Lung (tissue), 12 donors: Measurements from ENCODE around the gene CAP2. TPM values are rescaled to one million over a fixed set of nuclear protein-coding genes. Genes with fewer than 3 reads are reported as not detected.
A peak's percentile ranks its signal among the peaks of the same experiment; 100 is the strongest.
"Not testable (repeated sequence)": the region's sequence is repeated elsewhere in the genome, so short reads cannot be mapped to it uniquely, and the experiment has no call there.

Experiments used
- ATAC-seq: fragments of 200-7000 bp; cut with Tn5 transposase; one replicate; pipeline ENCODE4 v1.9.1; 2020; ENCODE audit warnings: moderate number of reproducible peaks; ENCODE audit not compliant: insufficient read depth, low FRiP score
- DNase-seq, 3 donors: peaks; one replicate each; pipeline ENCODE4 v3.0.0-alpha.2; 2013 to 2017
- H3K27ac ChIP-seq, 2 donors: one replicate each; pipeline ENCODE4 v1.5.1; 2013; ENCODE audit warnings: mild to moderate bottlenecking in 2 of 2, moderate library complexity in 2 of 2, control low read depth in 1 of 2, inconsistent platforms in 1 of 2, low read depth in 1 of 2, low read length in 1 of 2
- H3K27me3 ChIP-seq, 3 donors: one replicate each; pipeline ENCODE4 v1.5.1; 2013; ENCODE audit warnings: low read length in 2 of 3; ENCODE audit not compliant: control insufficient read depth in 3 of 3, insufficient read depth in 3 of 3
- H3K36me3 ChIP-seq, 4 donors: one replicate each; pipeline ENCODE4 v1.5.1; 2013; ENCODE audit warnings: low read length in 4 of 4, mild to moderate bottlenecking in 1 of 4, moderate library complexity in 1 of 4; ENCODE audit not compliant: control insufficient read depth in 4 of 4, insufficient read depth in 4 of 4
- H3K4me1 ChIP-seq, 5 donors: one replicate each; pipeline ENCODE4 v1.5.1; 2013; ENCODE audit warnings: low read length in 5 of 5, mild to moderate bottlenecking in 2 of 5, moderate library complexity in 1 of 5; ENCODE audit not compliant: control insufficient read depth in 5 of 5, insufficient read depth in 5 of 5
- H3K4me3 ChIP-seq: one replicate; pipeline ENCODE4 v1.5.1; 2013; ENCODE audit warnings: mild to moderate bottlenecking, control low read depth, moderate library complexity
- H3K9ac ChIP-seq, 2 donors: one replicate each; pipeline ENCODE4 v1.5.1; 2013; ENCODE audit warnings: low read length in 2 of 2, control low read depth in 1 of 2; ENCODE audit not compliant: insufficient read depth in 1 of 2
- H3K9me3 ChIP-seq, 4 donors: one replicate each; pipeline ENCODE4 v1.5.1; 2013; ENCODE audit warnings: low read length in 3 of 4, mild to moderate bottlenecking in 1 of 4, moderate library complexity in 1 of 4; ENCODE audit not compliant: control insufficient read depth in 4 of 4, insufficient read depth in 3 of 4
- WGBS, 2 donors: extraction: QIAGEN DNeasy Blood & Tissue Kit; methylation state at CpG; one replicate each; pipeline ENCODE4 v1.1.7; 2013; 5-methylcytosine and 5-hydroxymethylcytosine counted together
- polyA plus RNA-seq, 2 donors: library from polyadenylated mRNA; stranded (reverse); fragments of 200-250 nt; gene quantifications; one replicate each; pipeline ENCODE4 v1.2.1, GENCODE V29; 2013
- total RNA-seq, 2 donors: library from RNA; depleted of rRNA in 1 of 2; stranded (reverse); fragments of >200 nt in 1 of 2; gene quantifications; one replicate each; pipeline ENCODE4 v1.2.1, GENCODE V29; 2014 to 2021
- TF ChIP-seq, protein P1 (sequence below): IDR thresholded peaks from 2 replicates; pipeline ENCODE4 v1.5.1; 2012; ENCODE audit warnings: mild to moderate bottlenecking; ENCODE audit errors: control extremely low read depth, extremely low read depth
- donor health status: control.
- donor health status: control.
- donor health status: Bipolar disorder and iron deficiency.
- donor health status: healthy.
- donor health status: DM: yes; HTN: yes; CAD: no.

Gene CAP2
- total and polyA plus RNA-seq, 4 donors: 2.0 to 5.7 (median 3.4) TPM

DNA sequence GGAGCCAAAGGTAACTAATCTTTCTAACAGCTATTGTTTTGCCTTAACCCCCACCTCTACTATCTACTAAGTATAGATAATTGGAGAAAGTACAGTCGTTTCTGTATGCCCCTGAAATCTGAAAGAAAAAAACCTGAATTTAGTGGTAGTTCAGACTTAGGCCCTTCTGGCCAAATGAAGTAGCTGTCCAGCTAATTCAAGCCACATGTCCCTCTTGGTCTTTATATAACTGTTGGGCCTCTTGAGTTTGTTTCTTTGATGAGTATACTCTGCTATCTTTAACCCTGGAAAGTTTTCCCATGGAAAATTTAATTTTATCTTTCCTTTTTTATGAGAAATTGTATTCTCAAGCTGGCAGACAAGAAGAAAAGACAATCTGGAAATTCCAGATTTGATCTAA, 133.7 kb downstream of the CAP2 start:
- H3K36me3 ChIP-seq: no peaks in the 10 kb centered on the region
- peaks cover 0 to 3% (median 0%) of the 10 kb centered on the region in 4 donors for H3K9me3 ChIP-seq
- no peak overlapping the region for H3K27ac ChIP-seq
- WGBS, 2 donors: 59 to 67% methylated on average over 1 of the region's 1 CpG
- H3K27me3 ChIP-seq: no peaks in the 10 kb centered on the region
- DNase-seq (no peak), ATAC-seq (no peak)
- H3K4me3 ChIP-seq: no peak overlapping the region
- H3K9ac ChIP-seq: no peak overlapping the region
- H3K4me1 ChIP-seq: no peaks in the 10 kb centered on the region
- TF ChIP-seq, protein P1, sequence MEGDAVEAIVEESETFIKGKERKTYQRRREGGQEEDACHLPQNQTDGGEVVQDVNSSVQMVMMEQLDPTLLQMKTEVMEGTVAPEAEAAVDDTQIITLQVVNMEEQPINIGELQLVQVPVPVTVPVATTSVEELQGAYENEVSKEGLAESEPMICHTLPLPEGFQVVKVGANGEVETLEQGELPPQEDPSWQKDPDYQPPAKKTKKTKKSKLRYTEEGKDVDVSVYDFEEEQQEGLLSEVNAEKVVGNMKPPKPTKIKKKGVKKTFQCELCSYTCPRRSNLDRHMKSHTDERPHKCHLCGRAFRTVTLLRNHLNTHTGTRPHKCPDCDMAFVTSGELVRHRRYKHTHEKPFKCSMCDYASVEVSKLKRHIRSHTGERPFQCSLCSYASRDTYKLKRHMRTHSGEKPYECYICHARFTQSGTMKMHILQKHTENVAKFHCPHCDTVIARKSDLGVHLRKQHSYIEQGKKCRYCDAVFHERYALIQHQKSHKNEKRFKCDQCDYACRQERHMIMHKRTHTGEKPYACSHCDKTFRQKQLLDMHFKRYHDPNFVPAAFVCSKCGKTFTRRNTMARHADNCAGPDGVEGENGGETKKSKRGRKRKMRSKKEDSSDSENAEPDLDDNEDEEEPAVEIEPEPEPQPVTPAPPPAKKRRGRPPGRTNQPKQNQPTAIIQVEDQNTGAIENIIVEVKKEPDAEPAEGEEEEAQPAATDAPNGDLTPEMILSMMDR: no peak

GRCh38 chr6:17530321-17530835, 137.0 kb downstream of the CAP2 start:
- Histone ChIP-seq H3K27ac (no peak overlapping the region), H3K9me3 (peaks cover 0 to 1% (median 0%) of the 10 kb centered on the region in 4 donors), H3K4me1 (no peaks in the 10 kb centered on the region), H3K4me3 (no peak overlapping the region), H3K9ac (no peak overlapping the region), H3K36me3 (no peaks in the 10 kb centered on the region), H3K27me3 (no peaks in the 10 kb centered on the region)
- 75 to 77% methylated on average over 3 of the region's 3 CpGs for WGBS, 2 donors
- TF ChIP-seq, protein P1: no peak
- DNase-seq: no peak
- no peak for ATAC-seq

DNA sequence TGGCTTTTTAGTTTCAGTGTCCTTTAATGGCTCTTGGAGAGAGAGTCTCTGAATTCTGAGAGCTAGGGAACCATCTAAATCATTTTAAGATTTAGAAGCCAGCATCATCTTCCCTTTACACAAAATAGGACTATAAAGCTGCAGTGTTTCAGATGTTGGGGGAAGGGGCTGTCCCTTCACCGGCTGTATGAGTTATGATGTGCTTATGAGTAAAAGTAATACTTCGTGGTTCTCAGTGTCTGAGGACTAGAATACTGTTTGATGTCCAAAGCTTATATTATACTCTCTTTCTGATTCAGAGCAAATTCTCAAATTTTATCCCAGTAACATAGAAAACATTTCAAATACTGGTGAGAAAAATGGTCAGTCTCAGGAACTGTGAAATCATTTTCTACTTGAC, 143.2 kb downstream of the CAP2 start:
- WGBS, 2 donors: 56 to 74% methylated on average over 2 of the region's 2 CpGs
- Histone ChIP-seq H3K4me1 (no peaks in the 10 kb centered on the region), H3K27me3 (no peaks in the 10 kb centered on the region), H3K9me3 (no peaks in the 10 kb centered on the region), H3K27ac (no peak overlapping the region), H3K9ac (no peak overlapping the region), H3K4me3 (no peak overlapping the region), H3K36me3 (peaks cover 0 to 4% (median 0%) of the 10 kb centered on the region in 4 donors)
- ATAC-seq: no peak
- peak in 1 of 3 donors; percentile 3 for DNase-seq
- TF ChIP-seq, protein P1: no peak

GRCh38 chr6:17542243-17542642, 148.8 kb downstream of the CAP2 start:
- ATAC-seq: no peak
- 92% methylated on average over 3 of the region's 3 CpGs for WGBS, 2 donors
- H3K27ac ChIP-seq: no peak overlapping the region

GRCh38 chr6:17545681-17546080, 152.3 kb downstream of the CAP2 start:
- not testable (repeated sequence) for H3K27me3 ChIP-seq, H3K4me3 ChIP-seq, H3K27ac ChIP-seq, ATAC-seq, DNase-seq, H3K4me1 ChIP-seq, H3K9ac ChIP-seq, H3K36me3 ChIP-seq, H3K9me3 ChIP-seq
- WGBS, 2 donors: 98% methylated on average over 2 of the region's 4 CpGs

More at GRCh38 chr6:17542243-17542642, 148.8 kb downstream of the CAP2 start:
- TF ChIP-seq, protein P1: no peak
- no peak overlapping the region for H3K9ac ChIP-seq
- no peak overlapping the region for H3K4me3 ChIP-seq
- peaks cover 0 to 8% (median 0%) of the 10 kb centered on the region in 4 donors for H3K36me3 ChIP-seq
- H3K9me3 ChIP-seq: no peaks in the 10 kb centered on the region
- no peaks in the 10 kb centered on the region for H3K4me1 ChIP-seq
- no peak for DNase-seq
- no peaks in the 10 kb centered on the region for H3K27me3 ChIP-seq
